Hepatocyte (in vitro differentiated cells): ENCODE measurements around the gene MAPK4. TPM values are rescaled to one million over a fixed set of nuclear protein-coding genes. Genes with fewer than 3 reads are reported as not detected.
"Not testable (repeated sequence)": the region's sequence is repeated elsewhere in the genome, so short reads cannot be mapped to it uniquely, and the experiment has no call there.

ENCODE experiments used
- DNase-seq: peaks from one replicate; pipeline ENCODE4 v3.0.0-alpha.2; 2016; ENCODE audit warnings: low spot score
- H2AFZ ChIP-seq: fragments of 200-600 bp; sonication (generic); 2 replicates; pipeline ENCODE4 v1.6.0; 2016; ENCODE audit warnings: antibody characterized with exemption, mild to moderate bottlenecking
- H3K27ac ChIP-seq: fragments of 200-600 bp; sonication (generic); 2 replicates; pipeline ENCODE4 v1.5.1; 2016; ENCODE audit warnings: mild to moderate bottlenecking
- H3K27me3 ChIP-seq: fragments of 200-600 bp; sonication (generic); 2 replicates; pipeline ENCODE4 v1.6.1; 2016
- H3K36me3 ChIP-seq: fragments of 200-600 bp; sonication (generic); replicated peaks from 2 replicates; pipeline ENCODE4 v1.5.1; 2016; ENCODE audit warnings: low read depth; ENCODE audit not compliant: insufficient read depth
- H3K4me1 ChIP-seq: fragments of 200-600 bp; sonication (generic); 2 replicates; pipeline ENCODE4 v1.5.1; 2016; ENCODE audit warnings: mild to moderate bottlenecking, moderate library complexity; ENCODE audit not compliant: insufficient read depth
- H3K4me2 ChIP-seq: fragments of 200-600 bp; sonication (generic); 2 replicates; pipeline ENCODE4 v1.6.0; 2016
- H3K4me3 ChIP-seq: fragments of 200-600 bp; sonication (generic); 2 replicates; pipeline ENCODE4 v1.5.1; 2016; ENCODE audit warnings: mild to moderate bottlenecking
- H3K79me2 ChIP-seq: fragments of 200-600 bp; sonication (generic); 2 replicates; pipeline ENCODE4 v1.6.0; 2017; ENCODE audit warnings: mild to moderate bottlenecking
- H3K9me2 ChIP-seq: fragments of 200-600 bp; sonication (generic); replicated peaks from 2 replicates; pipeline ENCODE4 v1.6.0; 2017; ENCODE audit warnings: mild to moderate bottlenecking; ENCODE audit not compliant: insufficient read depth
- H3K9me3 ChIP-seq: fragments of 200-600 bp; sonication (generic); 2 replicates; pipeline ENCODE4 v1.5.1; 2016; ENCODE audit warnings: low read depth, mild to moderate bottlenecking
- H4K20me1 ChIP-seq: fragments of 200-600 bp; sonication (generic); 2 replicates; pipeline ENCODE4 v1.6.0; 2016; ENCODE audit warnings: mild to moderate bottlenecking; ENCODE audit not compliant: insufficient read depth, poor library complexity, severe bottlenecking
- EZH2 ChIP-seq: fragments of 200-600 bp; sonication (generic); IDR thresholded peaks from 2 replicates; pipeline ENCODE4 v1.6.1; 2016; ENCODE audit warnings: antibody characterized with exemption, mild to moderate bottlenecking, borderline replicate concordance
- EZH2phosphoT487 ChIP-seq: fragments of 200-600 bp; sonication (generic); IDR thresholded peaks from one replicate; pipeline ENCODE4 v1.6.1; 2018; ENCODE audit warnings: antibody characterized with exemption, mild to moderate bottlenecking, low read depth, moderate library complexity; ENCODE audit not compliant: unreplicated experiment, severe bottlenecking
- WGBS: methylation state at CpG from one replicate; pipeline ENCODE4 v1.1.6; 2016; ENCODE audit warnings: low lambda C conversion rate; ENCODE audit errors: missing lambda C conversion rate; 5-methylcytosine and 5-hydroxymethylcytosine counted together
- polyA plus RNA-seq: library from polyadenylated mRNA; unstranded; fragments of >200 nt; fragmentation: Nextera tagmentation; extraction: Ambion mirVana; gene quantifications from 2 replicates; pipeline ENCODE4 v1.2.1, GENCODE V29; 2016
- total RNA-seq: library from RNA; depleted of rRNA; stranded (reverse); fragments of >200 nt; gene quantifications from 2 replicates; pipeline ENCODE4 v1.2.3, GENCODE V29; 2014
- TF ChIP-seq, protein P1 (sequence below): fragments of 200-600 bp; sonication (generic); IDR thresholded peaks from 2 replicates; pipeline ENCODE4 v1.5.1; 2016; ENCODE audit warnings: antibody characterized with exemption, mild to moderate bottlenecking; ENCODE audit not compliant: poor library complexity

Gene MAPK4
- total and polyA plus RNA-seq, 2 experiments from 2014 or later: 2.0 to 2.4 TPM

DNA sequence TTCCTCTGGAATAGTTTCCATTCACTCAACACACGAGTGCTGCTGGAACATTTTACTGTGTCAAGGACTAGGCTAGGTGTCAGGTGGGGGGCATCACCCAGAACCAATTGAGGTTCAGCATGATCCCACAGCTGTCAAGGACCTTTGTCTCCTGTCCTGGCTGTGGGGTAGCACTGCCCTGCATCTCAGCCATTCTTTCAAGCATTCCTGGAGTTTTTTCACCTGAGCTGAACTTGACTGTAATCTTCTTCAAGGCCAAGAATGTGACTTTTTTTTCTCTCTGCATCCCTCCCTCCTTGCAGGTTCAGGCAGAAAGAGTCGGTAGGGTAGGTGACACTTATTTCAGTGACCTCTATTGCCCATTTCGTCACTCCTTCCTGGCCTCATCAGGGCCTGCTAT is 3.5 kb downstream of the MAPK4 start:
- 62% methylated on average over 3 of the region's 3 CpGs for WGBS
- TF ChIP-seq, protein P1, sequence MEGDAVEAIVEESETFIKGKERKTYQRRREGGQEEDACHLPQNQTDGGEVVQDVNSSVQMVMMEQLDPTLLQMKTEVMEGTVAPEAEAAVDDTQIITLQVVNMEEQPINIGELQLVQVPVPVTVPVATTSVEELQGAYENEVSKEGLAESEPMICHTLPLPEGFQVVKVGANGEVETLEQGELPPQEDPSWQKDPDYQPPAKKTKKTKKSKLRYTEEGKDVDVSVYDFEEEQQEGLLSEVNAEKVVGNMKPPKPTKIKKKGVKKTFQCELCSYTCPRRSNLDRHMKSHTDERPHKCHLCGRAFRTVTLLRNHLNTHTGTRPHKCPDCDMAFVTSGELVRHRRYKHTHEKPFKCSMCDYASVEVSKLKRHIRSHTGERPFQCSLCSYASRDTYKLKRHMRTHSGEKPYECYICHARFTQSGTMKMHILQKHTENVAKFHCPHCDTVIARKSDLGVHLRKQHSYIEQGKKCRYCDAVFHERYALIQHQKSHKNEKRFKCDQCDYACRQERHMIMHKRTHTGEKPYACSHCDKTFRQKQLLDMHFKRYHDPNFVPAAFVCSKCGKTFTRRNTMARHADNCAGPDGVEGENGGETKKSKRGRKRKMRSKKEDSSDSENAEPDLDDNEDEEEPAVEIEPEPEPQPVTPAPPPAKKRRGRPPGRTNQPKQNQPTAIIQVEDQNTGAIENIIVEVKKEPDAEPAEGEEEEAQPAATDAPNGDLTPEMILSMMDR: no peak
- TF ChIP-seq EZH2phosphoT487 (no peak), EZH2 (no peak)
- no peaks in the 10 kb centered on the region for H3K9me2 ChIP-seq
- no peaks in the 10 kb centered on the region for H3K9me3 ChIP-seq
- no peak overlapping the region for H3K27ac ChIP-seq
- no peak overlapping the region for H2AFZ ChIP-seq
- H3K4me3 ChIP-seq: no peak overlapping the region
- H3K4me1 ChIP-seq: peaks cover 5% of the 10 kb centered on the region
- no peaks in the 10 kb centered on the region for H4K20me1 ChIP-seq
- H3K27me3 ChIP-seq: peaks cover 8% of the 10 kb centered on the region
- DNase-seq: no peak
- H3K4me2 ChIP-seq: no peak overlapping the region
- no peaks in the 10 kb centered on the region for H3K79me2 ChIP-seq
- no peaks in the 10 kb centered on the region for H3K36me3 ChIP-seq

DNA sequence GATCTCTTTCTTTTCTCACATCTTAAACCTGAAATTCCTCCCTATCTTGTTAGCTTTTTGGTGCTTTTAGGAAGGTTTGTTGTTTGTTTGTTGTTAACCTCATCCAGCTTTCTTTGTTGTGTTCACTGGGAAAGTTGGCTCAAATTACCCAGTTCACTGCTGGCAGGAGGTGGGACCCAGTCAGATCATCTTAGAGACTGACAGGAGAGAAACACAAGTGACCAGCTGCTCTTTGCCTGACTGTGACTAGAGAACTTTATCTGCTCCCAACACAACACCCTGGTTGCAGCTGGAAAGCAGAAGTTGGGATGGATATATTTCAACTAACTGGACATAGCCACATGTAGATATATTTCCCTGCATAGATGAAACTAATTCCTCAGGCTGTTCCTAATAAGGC is 10.0 kb downstream of the MAPK4 start:
- no peak overlapping the region for H3K4me2 ChIP-seq
- H2AFZ ChIP-seq: no peak overlapping the region
- no peak overlapping the region for H3K27ac ChIP-seq
- no peak overlapping the region for H3K4me3 ChIP-seq
- no peaks in the 10 kb centered on the region for H3K27me3 ChIP-seq
- no peaks in the 10 kb centered on the region for H3K36me3 ChIP-seq
- no peaks in the 10 kb centered on the region for H3K79me2 ChIP-seq
- H4K20me1 ChIP-seq: no peaks in the 10 kb centered on the region
- no peaks in the 10 kb centered on the region for H3K9me3 ChIP-seq
- H3K9me2 ChIP-seq: no peaks in the 10 kb centered on the region
- no peaks in the 10 kb centered on the region for H3K4me1 ChIP-seq
- TF ChIP-seq EZH2 (no peak), EZH2phosphoT487 (no peak)
- TF ChIP-seq, protein P1: no peak
- DNase-seq: no peak

DNA sequence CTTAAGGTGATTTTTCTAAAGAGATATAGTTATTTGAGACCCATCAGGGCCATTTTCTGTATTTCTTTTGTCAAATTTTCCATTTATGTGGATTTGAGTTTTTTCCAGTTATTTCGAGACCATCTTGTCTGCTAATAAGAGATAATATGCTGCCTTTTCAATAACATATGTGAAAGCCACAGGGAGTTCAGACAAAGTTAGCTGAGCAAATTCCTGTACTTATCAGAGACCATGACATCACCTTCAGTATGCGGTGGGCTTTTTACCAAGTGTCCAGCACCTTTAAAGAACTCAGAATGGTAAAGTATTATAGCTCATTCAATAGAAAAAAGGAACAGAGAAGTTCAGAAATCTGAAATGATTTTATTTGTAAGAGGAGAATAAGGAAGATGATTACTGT is 11.7 kb downstream of the MAPK4 start:
- no peak overlapping the region for H3K27ac ChIP-seq
- no peaks in the 10 kb centered on the region for H3K79me2 ChIP-seq
- no peaks in the 10 kb centered on the region for H3K36me3 ChIP-seq
- H4K20me1 ChIP-seq: no peaks in the 10 kb centered on the region
- TF ChIP-seq, protein P1: no peak
- TF ChIP-seq EZH2 (no peak), EZH2phosphoT487 (no peak)
- no peak for DNase-seq
- H2AFZ ChIP-seq: no peak overlapping the region
- no peaks in the 10 kb centered on the region for H3K9me3 ChIP-seq
- H3K9me2 ChIP-seq: no peaks in the 10 kb centered on the region
- WGBS: 83% methylated on average over 2 of the region's 2 CpGs
- H3K4me3 ChIP-seq: no peak overlapping the region
- no peaks in the 10 kb centered on the region for H3K4me1 ChIP-seq
- H3K4me2 ChIP-seq: no peak overlapping the region
- H3K27me3 ChIP-seq: no peaks in the 10 kb centered on the region

DNA sequence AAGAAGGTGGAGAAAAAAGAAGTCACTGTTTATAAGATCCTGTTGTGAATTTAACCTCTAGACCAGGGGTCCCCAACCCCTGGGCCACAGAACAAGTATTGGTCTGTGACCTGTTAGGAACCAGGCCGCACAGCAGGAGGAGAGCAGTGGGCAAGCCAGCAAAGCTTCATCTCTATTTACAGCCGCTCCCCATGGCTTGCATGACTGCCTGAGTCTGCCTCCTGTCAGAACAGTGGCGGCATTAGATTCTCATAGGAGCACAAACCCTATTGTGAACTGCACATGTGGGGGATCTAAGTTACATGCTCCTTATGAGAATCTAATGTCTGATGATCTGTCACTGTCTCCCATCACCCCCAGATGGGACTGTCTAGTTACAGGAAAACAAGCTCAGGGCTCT is 13.3 kb downstream of the MAPK4 start:
- H4K20me1 ChIP-seq, H3K9me3 ChIP-seq, H3K9me2 ChIP-seq, H2AFZ ChIP-seq, H3K4me1 ChIP-seq, H3K4me3 ChIP-seq, H3K27me3 ChIP-seq, H3K36me3 ChIP-seq, H3K27ac ChIP-seq, H3K79me2 ChIP-seq, H3K4me2 ChIP-seq, DNase-seq: not testable (repeated sequence)
- WGBS: 81% methylated on average over 3 of the region's 3 CpGs
